T-helper 2 cell treated with Interferon-gamma antibody and Interleukin-4, amounts not matched to agents 5 μg/mL and 100 μg/mL, for 36 hours (primary cell): ENCODE measurements around the gene GABRP.

Source experiments
- DNase-seq: peaks from one replicate; pipeline ENCODE4 v3.0.0; 2021; ENCODE audit warnings: low spot score
- H3K27ac Mint-ChIP-seq: one replicate; pipeline ENCODE4 v1.8.0; 2021; ENCODE audit warnings: mild to moderate bottlenecking, mixed read lengths
- H3K27me3 Mint-ChIP-seq: one replicate; pipeline ENCODE4 v1.8.0; 2021; ENCODE audit warnings: low read depth, mixed read lengths
- H3K36me3 Mint-ChIP-seq: one replicate; pipeline ENCODE4 v1.8.0; 2021; ENCODE audit warnings: low read depth, mixed read lengths
- H3K4me1 Mint-ChIP-seq: one replicate; pipeline ENCODE4 v1.8.0; 2021; ENCODE audit warnings: low read depth, mixed read lengths
- H3K4me3 Mint-ChIP-seq: one replicate; pipeline ENCODE4 v1.8.0; 2022; ENCODE audit warnings: mild to moderate bottlenecking, moderate library complexity, mixed read lengths
- H3K9me3 Mint-ChIP-seq: one replicate; pipeline ENCODE4 v1.8.0; 2021; ENCODE audit warnings: mixed read lengths

Gene GABRP

GRCh38 chr5:170843870-170844269, 60.3 kb downstream of the GABRP start:
- Mint-ChIP-seq H3K4me1 (no peaks in the 10 kb centered on the region), H3K4me3 (no peak overlapping the region), H3K36me3 (no peaks in the 10 kb centered on the region), H3K27me3 (no peaks in the 10 kb centered on the region), H3K27ac (no peak overlapping the region), H3K9me3 (no peaks in the 10 kb centered on the region)
- no peak for DNase-seq

- H3K9me3 Mint-ChIP-seq, result no peaks in the 10 kb centered on the region
- H3K27me3 Mint-ChIP-seq, result no peaks in the 10 kb centered on the region
- no peak for DNase-seq
- H3K4me3 Mint-ChIP-seq, result no peak overlapping the region
- H3K4me1 Mint-ChIP-seq, result no peaks in the 10 kb centered on the region
- no peak overlapping the region for H3K27ac Mint-ChIP-seq
- H3K36me3 Mint-ChIP-seq, result no peaks in the 10 kb centered on the region
These were observed 61.1 kb downstream of the GABRP start for GRCh38 chr5:170844651-170845050.

GRCh38 chr5:170846416-170846815, 62.9 kb downstream of the GABRP start:
- Mint-ChIP-seq H3K4me1 (no peaks in the 10 kb centered on the region), H3K27me3 (no peaks in the 10 kb centered on the region), H3K9me3 (no peaks in the 10 kb centered on the region), H3K27ac (no peak overlapping the region), H3K4me3 (no peak overlapping the region), H3K36me3 (no peaks in the 10 kb centered on the region)
- no peak for DNase-seq

- no peaks in the 10 kb centered on the region for H3K9me3 Mint-ChIP-seq
- H3K36me3 Mint-ChIP-seq, result no peaks in the 10 kb centered on the region
- no peaks in the 10 kb centered on the region for H3K27me3 Mint-ChIP-seq
- no peak for DNase-seq
- no peak overlapping the region for H3K4me3 Mint-ChIP-seq
- no peaks in the 10 kb centered on the region for H3K4me1 Mint-ChIP-seq
- no peak overlapping the region for H3K27ac Mint-ChIP-seq
These were observed 63.3 kb downstream of the GABRP start for GRCh38 chr5:170846846-170847245.

- no peak overlapping the region for H3K27ac Mint-ChIP-seq
- no peaks in the 10 kb centered on the region for H3K27me3 Mint-ChIP-seq
- no peaks in the 10 kb centered on the region for H3K36me3 Mint-ChIP-seq
- H3K4me3 Mint-ChIP-seq, result no peak overlapping the region
- DNase-seq, result no peak
- no peaks in the 10 kb centered on the region for H3K9me3 Mint-ChIP-seq
- no peaks in the 10 kb centered on the region for H3K4me1 Mint-ChIP-seq
These were observed 64.5 kb downstream of the GABRP start for GRCh38 chr5:170848033-170848432.

- no peak overlapping the region for H3K27ac Mint-ChIP-seq
- H3K27me3 Mint-ChIP-seq, result no peaks in the 10 kb centered on the region
- no peaks in the 10 kb centered on the region for H3K36me3 Mint-ChIP-seq
- H3K9me3 Mint-ChIP-seq, result no peaks in the 10 kb centered on the region
- H3K4me1 Mint-ChIP-seq, result no peaks in the 10 kb centered on the region
- no peak overlapping the region for H3K4me3 Mint-ChIP-seq
- no peak for DNase-seq
These were observed 65.8 kb downstream of the GABRP start for GRCh38 chr5:170849374-170849773.

GRCh38 chr5:170854566-170854965, 71.0 kb downstream of the GABRP start:
- Mint-ChIP-seq H3K27me3 (no peaks in the 10 kb centered on the region), H3K36me3 (no peaks in the 10 kb centered on the region)

GRCh38 chr5:170857066-170857465, 73.5 kb downstream of the GABRP start:
- no peak for DNase-seq
- Mint-ChIP-seq H3K36me3 (peaks cover 9% of the 10 kb centered on the region), H3K4me1 (no peaks in the 10 kb centered on the region), H3K4me3 (no peak overlapping the region), H3K27me3 (peaks cover 12% of the 10 kb centered on the region), H3K9me3 (peaks cover 24% of the 10 kb centered on the region), H3K27ac (no peak overlapping the region)

More at GRCh38 chr5:170854566-170854965, 71.0 kb downstream of the GABRP start:
- no peak for DNase-seq
- no peak overlapping the region for H3K4me3 Mint-ChIP-seq
- H3K9me3 Mint-ChIP-seq, result peaks cover 9% of the 10 kb centered on the region
- no peaks in the 10 kb centered on the region for H3K4me1 Mint-ChIP-seq
- H3K27ac Mint-ChIP-seq, result no peak overlapping the region

- Mint-ChIP-seq H3K4me1 (no peaks in the 10 kb centered on the region), H3K36me3 (peaks cover 9% of the 10 kb centered on the region), H3K27ac (no peak overlapping the region), H3K9me3 (peaks cover 29% of the 10 kb centered on the region), H3K4me3 (no peak overlapping the region), H3K27me3 (peaks cover 29% of the 10 kb centered on the region)
- no peak for DNase-seq
These were observed 76.9 kb downstream of the GABRP start for GRCh38 chr5:170860415-170860814.

GRCh38 chr5:170860818-170861666, 77.5 kb downstream of the GABRP start:
- H3K36me3 Mint-ChIP-seq, result peaks cover 9% of the 10 kb centered on the region
- no peak overlapping the region for H3K27ac Mint-ChIP-seq
- H3K9me3 Mint-ChIP-seq, result peaks cover 29% of the 10 kb centered on the region
- no peak for DNase-seq
- H3K4me3 Mint-ChIP-seq, result no peak overlapping the region
- no peaks in the 10 kb centered on the region for H3K4me1 Mint-ChIP-seq
- H3K27me3 Mint-ChIP-seq, result peaks cover 29% of the 10 kb centered on the region

- Mint-ChIP-seq H3K27ac (no peak overlapping the region), H3K4me1 (no peaks in the 10 kb centered on the region), H3K36me3 (peaks cover 9% of the 10 kb centered on the region), H3K9me3 (peaks cover 29% of the 10 kb centered on the region), H3K27me3 (peaks cover 29% of the 10 kb centered on the region), H3K4me3 (no peak overlapping the region)
- DNase-seq, result no peak
These were observed 78.1 kb downstream of the GABRP start for GRCh38 chr5:170861667-170861916.

- Mint-ChIP-seq H3K36me3 (peaks cover 9% of the 10 kb centered on the region), H3K4me1 (no peaks in the 10 kb centered on the region), H3K27me3 (peaks cover 29% of the 10 kb centered on the region), H3K27ac (no peak within 1 kb of the TSS), H3K9me3 (peaks cover 29% of the 10 kb centered on the region), H3K4me3 (no peak within 1 kb of the TSS)
- no peak for DNase-seq
These were observed 78.6 kb downstream of the GABRP start, which contains the start of gene RANBP17 for GRCh38 chr5:170861917-170862766. TSS of gene RANBP17 (plus strand) at chr5:170862018.

- Mint-ChIP-seq H3K4me1 (no peaks in the 10 kb centered on the region), H3K4me3 (no peak overlapping the region), H3K27ac (no peak overlapping the region), H3K27me3 (peaks cover 29% of the 10 kb centered on the region), H3K36me3 (peaks cover 9% of the 10 kb centered on the region), H3K9me3 (peaks cover 29% of the 10 kb centered on the region)
- no peak for DNase-seq
These were observed 80.1 kb downstream of the GABRP start for GRCh38 chr5:170863646-170864045.
